Mesothelial cell of epicardium (in vitro differentiated cells): Measurements from ENCODE around the gene PLA2G2C. TPM values are rescaled to one million over a fixed set of nuclear protein-coding genes. Genes with fewer than 3 reads are reported as not detected.

Source experiments
- DNase-seq, 2 experiments: peaks; one replicate each; pipeline ENCODE4 v3.0.0; 2021; ENCODE audit warnings: low spot score in 2 of 2; ENCODE audit not compliant: unreplicated experiment in 2 of 2
- H3K27ac Mint-ChIP-seq: 2 replicates; pipeline ENCODE4 v1.8.0; 2021; ENCODE audit warnings: mixed read lengths
- H3K27me3 Mint-ChIP-seq: 2 replicates; pipeline ENCODE4 v1.8.0; 2021; ENCODE audit warnings: low read depth, mixed read lengths
- H3K36me3 Mint-ChIP-seq: 2 replicates; pipeline ENCODE4 v1.8.0; 2021; ENCODE audit warnings: mixed read lengths
- H3K4me1 Mint-ChIP-seq: 2 replicates; pipeline ENCODE4 v1.8.0; 2021; ENCODE audit warnings: mixed read lengths
- H3K4me3 Mint-ChIP-seq: 2 replicates; pipeline ENCODE4 v1.8.0; 2021; ENCODE audit warnings: mild to moderate bottlenecking, moderate library complexity, mixed read lengths
- H3K9me3 Mint-ChIP-seq: 2 replicates; pipeline ENCODE4 v1.8.0; 2021; ENCODE audit warnings: mixed read lengths
- total RNA-seq: library from RNA; stranded (reverse); gene quantifications from 3 replicates; pipeline ENCODE4 v1.2.1, GENCODE V29; 2021
- TF ChIP-seq, protein P1 (sequence below): fragments of 200-600 bp; sonication (generic); IDR thresholded peaks from one replicate; pipeline ENCODE4 v1.5.0; 2021; ENCODE audit warnings: antibody characterized with exemption; ENCODE audit not compliant: unreplicated experiment

Gene PLA2G2C
- total RNA-seq, 1 donor from 2014 or later: 0.40 TPM

DNA sequence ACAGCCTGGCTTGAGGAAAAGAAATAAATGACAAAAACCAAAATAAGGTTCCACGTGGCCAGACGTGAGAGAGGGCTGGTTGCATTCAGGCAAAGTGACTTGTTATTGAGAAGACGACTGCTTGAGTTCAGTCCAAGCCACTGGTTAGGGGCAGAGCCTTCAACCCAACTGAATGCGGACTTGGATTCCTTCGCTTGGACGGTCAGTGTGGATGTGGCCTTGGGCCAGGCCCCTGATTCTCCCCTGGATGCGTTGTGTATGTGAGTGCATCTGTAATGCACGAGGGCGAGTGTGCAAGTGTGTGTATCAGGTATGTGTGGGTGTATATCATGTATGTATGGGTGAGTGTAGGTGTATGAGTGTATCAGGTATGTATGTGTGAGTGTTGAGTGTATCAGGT lies 45.3 kb downstream of the PLA2G2C start:
- no peak overlapping the region for H3K27ac Mint-ChIP-seq
- TF ChIP-seq, protein P1, sequence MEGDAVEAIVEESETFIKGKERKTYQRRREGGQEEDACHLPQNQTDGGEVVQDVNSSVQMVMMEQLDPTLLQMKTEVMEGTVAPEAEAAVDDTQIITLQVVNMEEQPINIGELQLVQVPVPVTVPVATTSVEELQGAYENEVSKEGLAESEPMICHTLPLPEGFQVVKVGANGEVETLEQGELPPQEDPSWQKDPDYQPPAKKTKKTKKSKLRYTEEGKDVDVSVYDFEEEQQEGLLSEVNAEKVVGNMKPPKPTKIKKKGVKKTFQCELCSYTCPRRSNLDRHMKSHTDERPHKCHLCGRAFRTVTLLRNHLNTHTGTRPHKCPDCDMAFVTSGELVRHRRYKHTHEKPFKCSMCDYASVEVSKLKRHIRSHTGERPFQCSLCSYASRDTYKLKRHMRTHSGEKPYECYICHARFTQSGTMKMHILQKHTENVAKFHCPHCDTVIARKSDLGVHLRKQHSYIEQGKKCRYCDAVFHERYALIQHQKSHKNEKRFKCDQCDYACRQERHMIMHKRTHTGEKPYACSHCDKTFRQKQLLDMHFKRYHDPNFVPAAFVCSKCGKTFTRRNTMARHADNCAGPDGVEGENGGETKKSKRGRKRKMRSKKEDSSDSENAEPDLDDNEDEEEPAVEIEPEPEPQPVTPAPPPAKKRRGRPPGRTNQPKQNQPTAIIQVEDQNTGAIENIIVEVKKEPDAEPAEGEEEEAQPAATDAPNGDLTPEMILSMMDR: no peak
- H3K36me3 Mint-ChIP-seq: no peaks in the 10 kb centered on the region
- no peak for DNase-seq
- H3K27me3 Mint-ChIP-seq: no peaks in the 10 kb centered on the region
- no peaks in the 10 kb centered on the region for H3K4me1 Mint-ChIP-seq
- H3K4me3 Mint-ChIP-seq: no peak overlapping the region
- no peaks in the 10 kb centered on the region for H3K9me3 Mint-ChIP-seq

DNA sequence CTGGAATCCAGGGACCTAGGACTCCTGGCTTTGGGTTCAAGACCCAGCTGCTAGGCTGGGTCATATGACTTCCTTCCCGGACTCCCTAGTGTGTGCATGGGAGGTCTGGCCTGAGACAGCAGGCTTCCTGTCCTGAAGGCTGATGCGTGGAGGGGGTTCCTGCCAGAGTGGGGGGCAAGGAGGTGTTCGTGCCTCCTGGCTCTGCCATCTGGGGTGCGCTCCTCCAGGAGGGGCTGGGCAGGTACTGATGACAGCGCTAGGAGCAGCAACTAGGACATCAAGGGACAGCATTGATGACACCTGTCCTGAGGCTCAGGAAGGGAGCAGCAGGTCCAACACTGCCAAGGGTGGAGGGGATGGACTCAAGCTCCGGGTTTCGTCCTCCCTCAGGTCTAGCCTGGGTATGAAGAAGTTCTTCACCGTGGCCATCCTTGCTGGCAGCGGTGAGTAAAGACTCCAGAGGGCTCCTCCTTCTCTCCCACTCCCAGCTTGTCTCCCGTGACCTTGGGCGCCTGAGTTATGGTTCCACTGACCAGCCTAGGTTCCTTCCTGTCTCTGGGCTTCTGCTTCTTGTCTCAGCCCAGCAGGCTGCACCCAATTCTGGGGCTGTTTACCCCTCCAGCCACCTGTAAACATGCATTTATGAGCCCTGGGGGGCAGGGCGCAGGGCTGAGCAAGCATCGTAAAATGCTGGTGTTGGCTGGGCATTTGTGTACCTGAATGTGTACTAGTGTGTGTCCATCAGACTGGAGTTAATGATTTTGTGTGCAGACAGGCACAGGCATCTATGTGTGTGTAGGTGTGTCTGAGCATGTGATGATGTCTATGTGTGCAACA lies 46.3 kb downstream of the PLA2G2C start:
- H3K27me3 Mint-ChIP-seq: no peaks in the 10 kb centered on the region
- TF ChIP-seq, protein P1: no peak
- H3K4me3 Mint-ChIP-seq: no peak overlapping the region

DNA sequence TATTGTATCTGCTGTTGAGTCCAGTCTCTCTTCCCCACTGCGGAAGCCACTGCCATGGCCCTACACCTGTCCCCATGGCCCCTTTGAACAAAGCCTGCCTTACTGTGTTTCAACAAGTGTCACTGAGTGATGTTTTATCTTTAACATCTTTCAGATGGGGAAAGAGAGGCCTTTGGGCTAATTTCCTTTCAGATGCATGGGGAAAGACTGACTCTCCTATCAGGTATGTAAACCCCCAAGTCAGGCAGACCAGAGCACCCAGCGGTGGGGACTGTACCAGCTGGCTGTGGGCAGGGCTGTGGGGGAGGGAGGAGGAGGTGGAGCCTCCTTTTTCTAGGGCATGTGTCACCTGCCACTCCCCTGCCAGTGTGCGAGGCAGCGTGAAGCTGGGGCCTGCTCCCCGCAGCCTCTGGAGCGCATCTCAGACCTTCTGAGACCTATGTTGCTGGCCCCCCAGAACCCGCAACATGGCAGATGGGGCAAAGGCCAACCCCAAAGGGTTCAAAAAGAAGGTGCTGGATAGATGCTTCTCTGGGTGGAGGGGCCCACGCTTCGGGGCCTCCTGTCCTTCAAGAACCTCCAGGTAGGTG lies 47.3 kb downstream of the PLA2G2C start, which contains the start of gene PLA2G2F:
PLA2G2F (plus strand) TSS at position 363 of the 590 bp plus-strand sequence; CDS start at position 468, 105 bp downstream.
- no peak for DNase-seq
- no peaks in the 10 kb centered on the region for H3K36me3 Mint-ChIP-seq
- no peaks in the 10 kb centered on the region for H3K9me3 Mint-ChIP-seq
- H3K27me3 Mint-ChIP-seq: no peaks in the 10 kb centered on the region
- no peaks in the 10 kb centered on the region for H3K4me1 Mint-ChIP-seq
- no peak within 1 kb of the TSS for H3K4me3 Mint-ChIP-seq
- TF ChIP-seq, protein P1: no peak
- H3K27ac Mint-ChIP-seq: no peak within 1 kb of the TSS

More for the DNA sequence above, 46.3 kb downstream of the PLA2G2C start:
- H3K36me3 Mint-ChIP-seq: no peaks in the 10 kb centered on the region
- H3K9me3 Mint-ChIP-seq: no peaks in the 10 kb centered on the region
- DNase-seq: no peak
- no peaks in the 10 kb centered on the region for H3K4me1 Mint-ChIP-seq
- H3K27ac Mint-ChIP-seq: no peak overlapping the region

DNA sequence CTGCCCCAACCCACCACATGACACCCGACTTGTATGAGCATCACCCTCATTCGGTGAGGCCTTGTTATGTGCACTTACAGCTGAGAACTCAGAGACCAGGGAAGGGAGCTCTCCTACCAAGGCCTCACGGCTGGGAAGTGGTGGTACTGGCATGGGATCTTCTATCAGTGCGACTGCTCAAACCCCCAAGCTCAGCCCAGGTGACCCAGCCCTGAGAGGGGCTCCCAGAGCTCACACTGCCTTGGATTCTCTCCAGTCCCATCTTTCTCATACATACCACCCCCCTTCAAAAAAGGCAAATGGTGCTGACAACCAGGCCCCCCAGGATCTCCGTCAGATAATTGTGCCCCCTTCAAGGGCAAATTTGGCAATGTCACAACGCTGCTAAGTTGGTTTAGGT lies 48.0 kb downstream of the PLA2G2C start:
- H3K4me3 Mint-ChIP-seq: no peak overlapping the region
- no peaks in the 10 kb centered on the region for H3K9me3 Mint-ChIP-seq
- no peaks in the 10 kb centered on the region for H3K27me3 Mint-ChIP-seq
- TF ChIP-seq, protein P1: no peak
- H3K36me3 Mint-ChIP-seq: no peaks in the 10 kb centered on the region
- DNase-seq: no peak
- H3K4me1 Mint-ChIP-seq: no peaks in the 10 kb centered on the region
- no peak overlapping the region for H3K27ac Mint-ChIP-seq

DNA sequence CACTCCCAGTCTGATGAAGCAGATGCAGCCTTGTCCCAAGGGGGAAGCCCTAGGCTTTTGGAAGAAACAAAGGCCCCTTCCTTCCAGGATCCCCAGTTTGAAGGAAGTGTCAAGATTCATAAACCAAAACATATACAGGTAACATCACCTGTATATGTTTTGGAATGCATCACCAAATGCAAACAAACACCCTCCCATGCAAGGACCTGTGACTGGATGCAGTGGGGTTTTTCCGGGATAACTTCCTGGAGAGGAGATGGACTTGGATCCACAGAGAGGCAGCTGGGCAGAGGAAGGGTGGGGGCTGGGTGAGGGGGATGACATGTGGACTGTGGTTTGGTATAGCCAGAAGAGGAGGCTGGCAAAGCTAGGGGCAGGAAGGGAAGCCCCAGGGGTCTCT lies 48.7 kb downstream of the PLA2G2C start:
- Mint-ChIP-seq H3K4me3 (no peak overlapping the region), H3K9me3 (no peaks in the 10 kb centered on the region), H3K36me3 (no peaks in the 10 kb centered on the region), H3K27ac (no peak overlapping the region), H3K4me1 (no peaks in the 10 kb centered on the region), H3K27me3 (no peaks in the 10 kb centered on the region)
- no peak for DNase-seq
- TF ChIP-seq, protein P1: no peak
